ENCODE data around the gene THAP9.

THAP9 gene

GRCh38 chr4:82890901-82891706 lies 9.4 kb upstream of the THAP9 start, which contains the start of gene SEC31A:
TSS of gene SEC31A (minus strand) at chr4:82891153. CDS start at chr4:82881936, 9,217 bp downstream.
- TF ChIP-seq NFIC (IDR thresholded peaks at IDR 0.05) (peak; percentile 39), ZBTB7A (IDR thresholded peaks at IDR 0.05; ENCODE audit: low read depth) (no peak), EGR1 (IDR thresholded peaks at IDR 0.05) (no peak), TEAD4 (IDR thresholded peaks at IDR 0.05) (peak; percentile 29; the same call in 1 of the 2 replicates), TCF12 (IDR thresholded peaks at IDR 0.05; ENCODE audit: low read depth) (0 out of 2 replicates have a peak, but pooled peaks have one; percentile 64), MAX (IDR thresholded peaks at IDR 0.05) (peak; percentile 91), REST (IDR thresholded peaks at IDR 0.05; ENCODE audit: low read depth) (peak; percentile 27; the same call in 1 of the 2 replicates), FOXM1 (IDR thresholded peaks at IDR 0.05; ENCODE audit: borderline replicate concordance, low read depth) (peak; percentile 14; the same call in 1 of the 2 replicates), TAF1 (IDR thresholded peaks at IDR 0.05; ENCODE audit: low read depth) (peak; percentile 92), EP300 (IDR thresholded peaks at IDR 0.05; ENCODE audit: borderline replicate concordance) (peak; percentile 33; the same call in 1 of the 2 replicates), USF1 (IDR thresholded peaks at IDR 0.05) (peak; percentile 26; the same call in 1 of the 2 replicates), RAD21 (IDR thresholded peaks at IDR 0.05; ENCODE audit: low read depth) (no peak), YY1 (IDR thresholded peaks at IDR 0.05; ENCODE audit: low read depth) (peak; percentile 80; the same call in 1 of the 2 replicates), CREB1 (IDR thresholded peaks at IDR 0.05; ENCODE audit: low read depth) (peak; percentile 75), CEBPB (IDR thresholded peaks at IDR 0.05) (no peak)

GRCh38 chr4:82891707-82892466 lies 8.6 kb upstream of the THAP9 start:
- no peak for TF ChIP-seq USF1 (IDR thresholded peaks at IDR 0.05)
- TF ChIP-seq FOXM1 (IDR thresholded peaks at IDR 0.05; ENCODE audit: borderline replicate concordance, low read depth): no peak
- TF ChIP-seq EGR1 (IDR thresholded peaks at IDR 0.05): no peak
- TF ChIP-seq MAX (IDR thresholded peaks at IDR 0.05): no peak
- TF ChIP-seq EP300 (IDR thresholded peaks at IDR 0.05; ENCODE audit: borderline replicate concordance): no peak

- TF ChIP-seq TCF12 (IDR thresholded peaks at IDR 0.05; ENCODE audit: low read depth) (no peak), YY1 (IDR thresholded peaks at IDR 0.05; ENCODE audit: low read depth) (no peak), EGR1 (IDR thresholded peaks at IDR 0.05) (no peak), MAX (IDR thresholded peaks at IDR 0.05) (no peak), CEBPB (IDR thresholded peaks at IDR 0.05) (no peak), RAD21 (IDR thresholded peaks at IDR 0.05; ENCODE audit: low read depth) (no peak), ZBTB7A (IDR thresholded peaks at IDR 0.05; ENCODE audit: low read depth) (no peak), USF1 (IDR thresholded peaks at IDR 0.05) (no peak), CREB1 (IDR thresholded peaks at IDR 0.05; ENCODE audit: low read depth) (no peak), TAF1 (IDR thresholded peaks at IDR 0.05; ENCODE audit: low read depth) (no peak), NFIC (IDR thresholded peaks at IDR 0.05) (no peak), REST (IDR thresholded peaks at IDR 0.05; ENCODE audit: low read depth) (no peak), EP300 (IDR thresholded peaks at IDR 0.05; ENCODE audit: borderline replicate concordance) (no peak), FOXM1 (IDR thresholded peaks at IDR 0.05; ENCODE audit: borderline replicate concordance, low read depth) (no peak), TEAD4 (IDR thresholded peaks at IDR 0.05) (no peak)
Measured at GRCh38 chr4:82892467-82892802, 8.1 kb upstream of the THAP9 start.

GRCh38 chr4:82893942-82894341 lies 6.6 kb upstream of the THAP9 start:
- TF ChIP-seq NFIC (IDR thresholded peaks at IDR 0.05) (no peak), EGR1 (IDR thresholded peaks at IDR 0.05) (no peak), EP300 (IDR thresholded peaks at IDR 0.05; ENCODE audit: borderline replicate concordance) (no peak), YY1 (IDR thresholded peaks at IDR 0.05; ENCODE audit: low read depth) (no peak), CREB1 (IDR thresholded peaks at IDR 0.05; ENCODE audit: low read depth) (no peak), CEBPB (IDR thresholded peaks at IDR 0.05) (no peak), ZBTB7A (IDR thresholded peaks at IDR 0.05; ENCODE audit: low read depth) (no peak), RAD21 (IDR thresholded peaks at IDR 0.05; ENCODE audit: low read depth) (no peak), MAX (IDR thresholded peaks at IDR 0.05) (no peak), TEAD4 (IDR thresholded peaks at IDR 0.05) (no peak), USF1 (IDR thresholded peaks at IDR 0.05) (no peak), TAF1 (IDR thresholded peaks at IDR 0.05; ENCODE audit: low read depth) (no peak), REST (IDR thresholded peaks at IDR 0.05; ENCODE audit: low read depth) (no peak), TCF12 (IDR thresholded peaks at IDR 0.05; ENCODE audit: low read depth) (no peak)
